Activated CD8-positive, alpha-beta memory T cell treated with anti-CD3 and anti-CD28 coated beads for 4 hours (primary cell): ENCODE measurements around the gene CCDC74B.
"Not testable (repeated sequence)": the region's sequence is repeated elsewhere in the genome, so short reads cannot be mapped to it uniquely, and the experiment has no call there.

Experiments
- DNase-seq, 2 donors: peaks; one replicate each; pipeline ENCODE4 v3.0.0-alpha.2; 2020; ENCODE audit warnings: low read depth in 2 of 2

Gene CCDC74B

DNA sequence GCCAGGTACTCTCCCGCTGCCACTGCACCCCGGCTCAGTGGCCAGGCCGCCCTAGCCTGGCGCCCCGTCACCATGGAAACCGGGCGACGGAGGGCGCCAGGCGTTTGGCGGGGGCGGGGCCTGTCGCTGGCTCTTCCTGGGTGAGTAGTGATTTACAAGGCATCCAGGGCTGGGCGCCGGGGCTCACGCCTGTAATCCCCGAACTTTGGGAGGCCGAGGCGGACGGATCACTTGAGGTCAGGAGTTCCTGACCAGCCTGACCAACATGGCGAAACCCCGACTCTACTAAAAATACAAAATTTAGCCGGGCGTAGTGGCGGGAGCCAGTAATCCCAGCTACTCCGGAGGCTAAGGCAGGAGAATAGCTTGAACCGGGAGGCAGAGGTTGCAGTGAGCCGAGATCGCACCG lies at the start of gene CCDC74B:
Gene CCDC74B, minus strand, starts transcription at position 107 of the 409 bp plus-strand sequence. CDS start 116 bp downstream, outside the sequence.
- DNase-seq = peak; percentile 10 to 33

DNA sequence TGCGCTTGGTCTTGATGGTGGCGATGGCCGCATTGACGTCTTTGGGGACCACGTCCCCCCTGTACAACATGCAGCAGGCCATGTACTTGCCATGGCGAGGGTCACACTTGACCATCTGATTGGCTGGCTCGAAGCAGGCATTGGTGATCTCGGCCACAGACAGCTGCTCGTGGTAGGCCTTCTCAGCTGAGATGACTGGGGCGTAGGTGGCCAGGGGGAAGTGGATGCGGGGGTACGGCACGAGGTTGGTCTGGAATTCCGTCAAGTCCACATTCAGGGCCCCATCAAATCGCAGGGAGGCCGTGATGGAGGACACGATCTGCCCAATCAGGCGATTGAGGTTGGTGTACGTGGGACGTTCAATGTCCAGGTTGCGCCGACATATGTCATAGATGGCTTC lies 48.9 kb upstream of the CCDC74B start:
- DNase-seq = not testable (repeated sequence)

DNA sequence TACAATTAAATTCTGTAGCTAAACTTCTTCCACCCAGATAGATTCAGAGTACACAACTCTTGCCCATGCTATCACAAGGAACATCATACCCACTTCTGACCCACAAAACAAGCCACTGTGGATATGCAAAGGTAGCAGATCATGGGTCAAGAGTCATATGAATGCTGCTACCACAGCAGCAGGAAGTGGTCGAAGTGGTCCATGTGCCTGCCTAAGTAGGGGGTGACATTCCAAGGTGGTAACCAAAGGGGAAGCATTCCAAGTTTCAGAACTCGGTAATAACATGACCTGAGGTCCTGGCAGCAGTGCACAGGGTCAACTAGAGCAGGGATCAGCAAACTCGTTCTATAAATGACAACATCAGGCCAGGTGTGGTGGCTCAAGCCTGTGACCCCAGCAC lies 47.5 kb upstream of the CCDC74B start:
- DNase-seq = not testable (repeated sequence)

GRCh38 chr2:130191319-130191718 lies 46.4 kb upstream of the CCDC74B start:
- DNase-seq = not testable (repeated sequence)

DNA sequence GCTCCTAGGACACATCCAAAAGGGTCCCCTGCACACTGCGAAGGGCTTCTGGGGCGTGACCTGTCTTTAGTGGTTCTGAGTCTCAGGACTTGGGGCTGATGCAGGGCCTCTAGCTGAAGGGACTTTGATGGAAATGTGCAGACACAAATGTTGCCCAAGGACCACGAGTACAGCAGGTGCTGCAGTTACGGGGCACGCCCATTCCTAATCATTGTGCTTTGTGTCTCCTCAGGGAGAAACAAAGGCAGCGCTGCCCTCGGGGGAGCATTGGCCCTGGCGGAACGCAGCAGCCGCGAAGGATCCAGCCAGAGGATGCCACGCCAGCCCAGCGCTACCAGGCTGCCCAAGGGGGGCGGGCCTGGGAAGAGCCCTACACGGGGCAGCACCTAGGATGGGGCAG lies 45.3 kb upstream of the CCDC74B start:
- DNase-seq = no peak

DNA sequence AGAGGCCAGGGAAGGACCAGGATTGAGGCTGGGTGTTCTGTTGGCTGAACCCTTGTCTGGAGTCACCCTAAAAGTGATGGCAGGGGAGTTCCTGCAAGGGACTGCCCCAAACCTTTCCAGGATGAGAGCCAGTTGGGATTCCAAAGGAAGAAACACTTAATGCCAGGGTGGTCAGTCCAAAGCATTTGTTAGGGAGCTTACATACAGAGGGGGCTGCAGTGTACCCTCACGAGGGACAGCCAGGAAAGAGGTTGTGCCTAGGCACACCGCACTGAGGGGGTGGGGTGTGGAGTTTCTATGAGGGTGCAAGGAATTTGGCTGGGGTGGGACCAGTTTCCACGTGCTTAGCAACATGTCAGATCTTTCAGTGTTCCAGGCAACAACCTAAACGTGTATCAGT lies 44.0 kb upstream of the CCDC74B start:
- DNase-seq = not testable (repeated sequence)

DNA sequence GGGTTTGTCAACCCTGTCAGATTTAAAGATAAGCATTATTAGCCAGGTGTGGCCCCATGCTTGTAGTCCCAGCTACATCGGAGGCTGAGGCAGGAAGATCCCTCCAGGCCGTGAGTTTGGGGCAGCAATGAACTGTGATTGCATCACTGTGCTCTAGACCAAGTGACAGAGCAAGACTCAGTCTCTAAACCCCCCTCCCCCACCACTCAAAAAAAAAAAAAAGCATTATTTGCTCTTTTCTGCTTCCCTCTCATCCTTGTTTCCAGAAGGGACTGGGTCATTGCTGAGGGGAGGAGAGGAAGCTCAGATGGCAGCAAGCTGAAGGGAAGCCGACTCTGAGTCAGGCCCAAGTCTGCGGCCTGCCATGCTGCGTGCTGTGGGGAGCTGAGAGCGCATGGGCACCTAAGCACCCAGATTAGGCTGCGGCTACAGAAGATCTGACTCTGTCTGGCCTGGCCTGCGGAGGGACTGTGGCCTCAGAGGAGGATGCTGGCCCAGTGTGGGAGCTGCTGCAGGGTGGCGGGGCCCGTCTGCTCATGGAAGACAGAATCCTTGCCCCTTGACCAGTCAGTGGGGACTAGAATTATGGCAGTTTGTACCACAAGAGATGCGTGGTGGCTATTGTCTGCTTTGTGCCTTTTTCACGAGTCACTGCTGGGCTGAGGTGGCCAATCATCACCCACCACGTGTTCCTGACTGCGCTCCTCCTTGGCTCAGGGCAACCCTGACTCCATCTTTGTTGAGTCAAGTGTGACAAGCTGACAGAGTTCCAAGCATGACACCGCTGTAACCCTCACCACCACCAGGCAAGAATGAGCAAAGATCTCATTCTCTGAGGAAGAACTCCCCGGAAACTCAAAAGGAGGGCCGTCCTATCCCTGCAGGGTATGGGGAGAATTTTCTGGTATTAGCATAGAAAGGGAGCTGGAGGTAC lies 43.2 kb upstream of the CCDC74B start:
- not testable (repeated sequence) for DNase-seq

DNA sequence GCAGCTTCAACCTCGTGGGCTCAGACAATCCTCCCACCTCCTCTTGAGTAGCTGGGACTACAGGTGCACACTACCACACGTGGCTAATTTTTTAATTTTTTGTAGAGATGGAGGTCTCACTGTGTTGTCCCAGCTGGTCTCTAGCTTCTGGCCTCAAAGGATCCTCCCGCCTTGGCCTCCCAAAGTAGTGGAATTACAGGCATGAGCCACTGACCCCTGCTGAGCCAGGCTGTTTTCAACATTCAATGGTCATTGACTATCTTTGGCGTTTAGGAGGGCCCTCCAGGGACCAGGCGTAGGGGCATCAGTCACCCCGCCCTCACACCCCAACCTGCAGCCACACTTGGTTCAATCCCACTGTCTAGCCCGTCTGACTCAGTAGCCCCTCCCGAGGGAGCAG lies 42.4 kb upstream of the CCDC74B start:
- DNase-seq = no peak

- DNase-seq = no peak
Measured at GRCh38 chr2:130186391-130186790, 41.5 kb upstream of the CCDC74B start.

DNA sequence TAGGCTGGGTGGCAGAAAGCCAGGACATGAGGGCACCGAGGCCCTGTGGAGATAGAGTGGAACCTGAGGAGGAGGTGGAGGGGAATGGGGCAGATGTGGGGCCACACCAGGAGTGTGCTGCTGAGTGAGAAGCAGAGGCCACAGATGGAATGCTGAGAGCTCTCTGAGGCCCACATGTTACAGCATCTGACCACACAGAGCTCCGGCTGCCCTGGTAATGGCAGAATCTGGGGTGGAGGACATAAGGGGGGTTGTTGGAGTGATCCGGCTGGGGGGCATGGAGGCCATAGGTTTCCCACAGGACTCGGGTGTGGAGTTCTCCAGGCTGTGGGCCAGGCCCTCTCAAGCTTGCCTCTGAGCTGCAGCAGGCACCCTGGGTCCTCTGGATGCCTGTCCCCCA lies 41.0 kb upstream of the CCDC74B start:
- DNase-seq = no peak

DNA sequence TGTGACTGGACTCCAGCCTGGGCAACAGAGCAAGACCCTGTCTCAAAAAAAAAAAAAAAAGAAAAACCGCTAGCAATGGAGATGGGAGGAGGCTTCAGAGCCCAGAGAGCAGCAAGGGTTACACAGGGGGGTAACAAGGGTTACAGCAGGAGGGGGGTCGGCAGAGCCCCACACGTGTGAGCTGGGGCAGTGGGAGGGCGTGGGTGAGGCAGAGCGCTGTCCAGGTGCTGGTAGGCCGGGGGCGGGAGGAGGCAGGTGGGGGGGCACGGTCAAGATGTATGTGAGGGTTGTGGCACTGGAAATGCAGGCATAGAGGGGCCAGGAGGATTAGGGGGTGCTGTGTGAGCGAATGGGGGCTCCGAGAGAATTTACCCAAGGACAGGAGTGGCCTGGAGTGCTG lies 40.5 kb upstream of the CCDC74B start:
- DNase-seq = no peak

GRCh38 chr2:130183512-130184373 lies 38.8 kb upstream of the CCDC74B start:
- DNase-seq = no peak

- DNase-seq = not testable (repeated sequence)
Measured at GRCh38 chr2:130182826-130183511, 38.1 kb upstream of the CCDC74B start.

DNA sequence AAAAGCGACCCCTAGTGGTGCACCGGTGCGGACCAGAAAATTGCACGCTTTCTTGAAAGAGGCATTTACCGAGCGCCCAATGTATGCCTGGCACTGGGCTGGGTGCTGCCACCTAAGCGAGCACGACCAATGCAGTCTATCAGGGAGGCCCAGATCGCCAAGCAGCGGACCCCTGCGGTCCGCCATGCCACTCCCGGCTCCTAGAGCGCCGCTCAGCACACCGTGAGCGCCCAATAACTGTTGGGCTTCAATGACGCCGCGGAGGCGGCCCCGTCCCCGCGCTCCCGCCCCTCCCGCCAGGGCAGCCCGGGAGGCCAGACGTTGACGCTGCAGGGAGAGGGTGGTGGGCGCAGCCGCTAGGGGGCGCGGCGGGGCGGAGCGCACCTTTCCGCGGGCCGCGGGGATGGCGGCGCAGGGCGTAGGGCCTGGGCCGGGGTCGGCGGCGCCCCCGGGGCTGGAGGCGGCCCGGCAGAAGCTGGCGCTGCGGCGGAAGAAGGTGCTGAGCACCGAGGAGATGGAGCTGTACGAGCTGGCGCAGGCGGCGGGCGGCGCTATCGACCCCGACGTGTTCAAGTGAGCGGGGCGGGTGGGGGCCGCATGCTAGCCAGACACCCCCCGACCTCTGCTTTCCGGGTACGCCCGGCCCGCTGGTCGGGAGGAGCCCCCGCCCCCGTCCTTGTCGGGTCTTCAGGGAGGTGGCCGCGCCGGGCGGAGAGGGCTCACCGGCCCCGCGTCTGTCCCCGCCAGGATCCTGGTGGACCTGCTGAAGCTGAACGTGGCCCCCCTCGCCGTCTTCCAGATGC lies 37.2 kb upstream of the CCDC74B start, which contains the start of gene MZT2B:
Gene MZT2B, plus strand, starts transcription at position 383 of the 803 bp plus-strand sequence. Its CDS starts 21 bp downstream, at position 404.
- DNase-seq = peak; percentile 78 to 80

DNA sequence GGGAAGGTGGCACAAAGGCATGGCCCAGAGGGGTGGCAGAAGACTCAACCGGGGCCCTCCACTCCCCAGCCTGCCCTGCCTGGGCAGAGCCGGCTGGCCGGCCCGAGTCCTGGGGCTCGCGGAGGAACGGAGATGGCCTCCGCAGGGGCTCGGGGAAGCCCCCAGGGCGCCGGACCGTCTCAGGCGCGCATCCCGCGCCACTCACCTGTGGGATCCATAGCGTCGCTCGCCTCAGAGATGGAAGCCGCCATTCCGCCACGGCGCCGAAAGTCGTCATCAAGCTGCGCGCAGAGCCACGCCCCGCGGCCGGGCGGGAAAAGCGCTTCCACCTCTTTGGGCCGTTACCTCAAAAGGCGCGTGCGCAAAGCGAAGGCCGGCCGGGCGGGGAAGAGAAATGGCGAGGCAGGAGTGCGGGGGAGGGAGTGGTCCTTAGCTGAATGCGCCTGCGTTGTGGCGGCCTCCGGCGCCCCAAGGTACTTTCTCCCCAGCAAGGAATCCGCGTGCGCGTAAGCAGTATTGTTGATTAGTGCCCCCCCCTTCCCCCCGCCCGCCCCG lies 36.5 kb upstream of the CCDC74B start, which contains the start of gene SMPD4:
Gene SMPD4, minus strand, starts transcription at position 278 of the 555 bp plus-strand sequence. CDS start 5,010 bp downstream, outside the sequence.
- DNase-seq = peak; percentile 96

- DNase-seq = not testable (repeated sequence)
Measured at GRCh38 chr2:130180404-130181324, 35.8 kb upstream of the CCDC74B start.

DNA sequence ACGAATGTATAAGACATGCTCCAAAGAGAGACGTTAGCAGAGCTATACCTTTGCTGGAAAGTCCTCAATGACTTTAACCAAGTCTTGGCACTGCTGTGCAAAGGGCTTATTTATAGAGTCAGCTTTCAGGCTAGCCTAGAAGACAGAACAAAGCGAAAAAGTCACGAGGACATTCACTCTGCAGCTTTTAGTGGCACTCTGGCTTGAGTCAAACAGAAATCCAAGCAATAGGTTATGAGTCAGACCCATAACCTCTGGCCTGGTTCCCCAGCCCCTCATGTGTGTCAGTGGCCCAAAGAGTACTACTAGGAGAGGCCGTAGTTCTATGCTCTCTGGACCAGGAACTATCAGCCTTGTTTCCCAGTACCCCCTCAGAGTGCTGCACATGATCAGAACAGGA lies 30.0 kb upstream of the CCDC74B start:
- not testable (repeated sequence) for DNase-seq

DNA sequence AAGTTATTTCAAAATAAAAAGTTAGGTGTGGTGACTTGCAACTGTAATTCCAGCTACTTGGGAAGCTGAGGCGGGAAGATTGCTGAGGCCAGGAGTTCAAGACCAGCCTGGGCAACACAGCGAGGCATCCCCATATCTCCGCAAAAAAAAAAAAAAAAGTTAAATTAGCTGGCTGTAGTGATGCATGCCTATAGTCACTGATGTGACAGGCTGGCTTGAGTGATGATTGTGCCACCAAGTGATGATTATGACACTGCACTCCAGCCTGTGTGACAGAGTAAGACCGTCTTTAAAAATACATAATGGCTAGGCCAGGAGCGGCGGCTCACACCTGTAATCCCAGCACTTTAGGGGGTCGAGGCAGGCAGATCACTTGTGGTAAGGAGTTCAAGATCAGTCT lies 25.0 kb upstream of the CCDC74B start:
- no peak for DNase-seq

DNA sequence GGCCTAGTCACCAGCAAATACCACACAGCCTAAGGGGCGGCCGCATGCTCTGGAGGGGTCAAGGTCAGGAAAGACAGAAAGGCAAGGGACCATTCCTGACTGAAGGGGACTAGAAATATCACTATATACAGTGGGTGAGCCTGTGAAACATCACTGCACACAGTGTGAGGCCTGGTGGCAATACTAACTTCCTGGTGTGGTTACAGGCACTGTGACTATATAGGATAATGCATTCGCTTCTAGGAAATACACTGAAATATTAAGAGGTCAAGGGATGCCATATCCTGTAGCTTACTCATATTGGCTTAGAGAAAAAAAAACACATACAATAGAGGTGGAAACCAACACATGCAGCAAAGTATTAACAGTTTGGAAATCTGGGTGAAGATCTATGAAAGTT lies 24.3 kb upstream of the CCDC74B start:
- not testable (repeated sequence) for DNase-seq
